ENCODE measurements around the gene IGF2R. TPM values are rescaled to one million over a fixed set of nuclear protein-coding genes. Genes with fewer than 3 reads are reported as not detected.

IGF2R gene
- total and polyA plus RNA-seq, 2 donors from 2014 or later, result 23.7 to 88.6 TPM

DNA sequence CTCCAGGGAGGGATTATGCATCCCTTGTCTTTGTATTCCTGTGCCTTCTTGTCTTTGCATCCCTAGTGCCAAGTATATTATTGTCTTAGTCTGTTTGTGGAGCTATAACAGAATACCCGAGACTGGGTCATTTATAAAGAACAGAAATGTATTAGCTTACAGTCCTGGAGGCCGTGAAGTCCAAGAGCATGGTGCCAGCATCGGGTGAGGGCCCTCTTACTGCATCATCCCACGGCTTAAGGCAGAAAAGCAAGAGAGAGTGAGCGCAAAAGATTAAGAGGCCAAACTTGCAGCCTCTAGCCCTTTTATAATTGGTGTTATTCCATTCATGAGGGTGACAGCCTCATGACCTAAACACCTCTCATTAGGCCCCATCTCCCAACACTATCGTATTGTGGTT lies 8.4 kb upstream of the IGF2R start:
- DNase-seq (no peak), FAIRE-seq (no peak)
- H3K27me3 ChIP-seq (ENCODE audit: control insufficient read depth, insufficient read depth, low read length), result no peaks in the 10 kb centered on the region
- H3K4me3 ChIP-seq (ENCODE audit: low read length in 3 of 3), result no peak overlapping the region
- no peak overlapping the region for H3K27ac ChIP-seq (ENCODE audit: low read depth in 2 of 2, low read length in 2 of 2)
- no peaks in the 10 kb centered on the region for H3K9me3 ChIP-seq (ENCODE audit: control insufficient read depth in 2 of 3, insufficient read depth in 1 of 3, low read length in 3 of 3)
- H3K9ac ChIP-seq (ENCODE audit: low read length in 3 of 3), result no peak overlapping the region
- intact Hi-C loops (cut with DNase I), result no loop called here
- no peaks in the 10 kb centered on the region for H3K36me3 ChIP-seq (ENCODE audit: control insufficient read depth in 2 of 3, insufficient read depth in 3 of 3, low read length in 3 of 3)
- peaks cover 0 to 5% (median 0%) of the 10 kb centered on the region in 3 donors for H3K4me1 ChIP-seq (ENCODE audit: control insufficient read depth in 2 of 3, insufficient read depth in 2 of 3, low read depth in 1 of 3, low read length in 3 of 3)
- TF ChIP-seq, protein P1, sequence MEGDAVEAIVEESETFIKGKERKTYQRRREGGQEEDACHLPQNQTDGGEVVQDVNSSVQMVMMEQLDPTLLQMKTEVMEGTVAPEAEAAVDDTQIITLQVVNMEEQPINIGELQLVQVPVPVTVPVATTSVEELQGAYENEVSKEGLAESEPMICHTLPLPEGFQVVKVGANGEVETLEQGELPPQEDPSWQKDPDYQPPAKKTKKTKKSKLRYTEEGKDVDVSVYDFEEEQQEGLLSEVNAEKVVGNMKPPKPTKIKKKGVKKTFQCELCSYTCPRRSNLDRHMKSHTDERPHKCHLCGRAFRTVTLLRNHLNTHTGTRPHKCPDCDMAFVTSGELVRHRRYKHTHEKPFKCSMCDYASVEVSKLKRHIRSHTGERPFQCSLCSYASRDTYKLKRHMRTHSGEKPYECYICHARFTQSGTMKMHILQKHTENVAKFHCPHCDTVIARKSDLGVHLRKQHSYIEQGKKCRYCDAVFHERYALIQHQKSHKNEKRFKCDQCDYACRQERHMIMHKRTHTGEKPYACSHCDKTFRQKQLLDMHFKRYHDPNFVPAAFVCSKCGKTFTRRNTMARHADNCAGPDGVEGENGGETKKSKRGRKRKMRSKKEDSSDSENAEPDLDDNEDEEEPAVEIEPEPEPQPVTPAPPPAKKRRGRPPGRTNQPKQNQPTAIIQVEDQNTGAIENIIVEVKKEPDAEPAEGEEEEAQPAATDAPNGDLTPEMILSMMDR (IDR thresholded peaks at IDR 0.05; ENCODE audit: borderline replicate concordance, extremely low read depth, insufficient read depth), result no peak

DNA sequence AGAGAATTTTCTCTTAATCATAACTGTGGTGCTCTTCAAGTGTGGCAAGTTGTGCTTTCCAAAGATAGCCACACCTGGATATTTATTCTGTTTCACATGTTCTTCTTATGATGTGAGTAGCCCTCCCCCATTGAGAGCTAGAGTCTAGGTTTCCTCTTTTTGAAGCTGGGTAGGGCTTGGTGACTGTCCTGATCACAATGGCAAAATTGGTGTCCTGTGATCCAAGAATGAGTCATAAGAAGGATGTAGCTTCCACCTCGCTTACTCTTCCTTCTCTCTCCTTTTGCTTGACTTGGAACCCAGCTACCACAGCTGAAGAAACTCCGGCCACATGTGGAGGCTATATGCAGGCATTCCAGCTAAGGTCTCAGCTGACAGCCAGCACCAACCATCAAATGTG lies 7.4 kb upstream of the IGF2R start:
- Histone ChIP-seq H3K9ac (ENCODE audit: low read length in 3 of 3) (no peak overlapping the region), H3K36me3 (ENCODE audit: control insufficient read depth in 2 of 3, insufficient read depth in 3 of 3, low read length in 3 of 3) (no peaks in the 10 kb centered on the region), H3K27ac (ENCODE audit: low read depth in 2 of 2, low read length in 2 of 2) (no peak overlapping the region), H3K4me1 (ENCODE audit: control insufficient read depth in 2 of 3, insufficient read depth in 2 of 3, low read depth in 1 of 3, low read length in 3 of 3) (peaks cover 0 to 2% (median 0%) of the 10 kb centered on the region in 3 donors), H3K4me3 (ENCODE audit: low read length in 3 of 3) (no peak overlapping the region), H3K9me3 (ENCODE audit: control insufficient read depth in 2 of 3, insufficient read depth in 1 of 3, low read length in 3 of 3) (no peaks in the 10 kb centered on the region), H3K27me3 (ENCODE audit: control insufficient read depth, insufficient read depth, low read length) (no peaks in the 10 kb centered on the region)
- DNase-seq, result no peak
- intact Hi-C loops (cut with DNase I), result no loop called here
- FAIRE-seq, result no peak
- TF ChIP-seq, protein P1 (IDR thresholded peaks at IDR 0.05; ENCODE audit: borderline replicate concordance, extremely low read depth, insufficient read depth), result no peak

DNA sequence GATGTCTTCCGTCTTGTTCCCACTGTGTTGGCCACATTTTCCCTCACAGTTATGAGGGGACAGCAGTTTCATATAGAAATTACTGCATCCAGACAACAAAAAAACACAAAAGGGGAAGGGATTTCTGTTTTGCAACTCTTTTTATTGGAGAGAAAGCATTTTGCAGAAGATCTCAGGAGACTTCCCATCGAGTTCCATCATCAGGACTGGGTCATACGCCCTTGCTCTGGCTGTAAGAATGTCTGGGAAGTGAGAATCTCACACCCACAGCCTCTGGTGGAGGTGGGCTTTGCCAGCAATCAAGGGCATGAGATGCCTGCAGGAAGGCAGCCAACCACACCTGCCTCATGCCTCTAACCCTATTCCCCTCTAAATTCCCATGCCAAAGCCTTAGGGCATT lies 5.8 kb upstream of the IGF2R start:
- no peak for DNase-seq
- TF ChIP-seq, protein P1 (IDR thresholded peaks at IDR 0.05; ENCODE audit: borderline replicate concordance, extremely low read depth, insufficient read depth), result no peak
- intact Hi-C loops (cut with DNase I), result no loop called here
- Histone ChIP-seq H3K9ac (ENCODE audit: low read length in 3 of 3) (no peak overlapping the region), H3K27me3 (ENCODE audit: control insufficient read depth, insufficient read depth, low read length) (no peaks in the 10 kb centered on the region), H3K4me3 (ENCODE audit: low read length in 3 of 3) (no peak overlapping the region), H3K4me1 (ENCODE audit: control insufficient read depth in 2 of 3, insufficient read depth in 2 of 3, low read depth in 1 of 3, low read length in 3 of 3) (peaks cover 0 to 2% (median 0%) of the 10 kb centered on the region in 3 donors), H3K9me3 (ENCODE audit: control insufficient read depth in 2 of 3, insufficient read depth in 1 of 3, low read length in 3 of 3) (no peaks in the 10 kb centered on the region), H3K27ac (ENCODE audit: low read depth in 2 of 2, low read length in 2 of 2) (no peak overlapping the region), H3K36me3 (ENCODE audit: control insufficient read depth in 2 of 3, insufficient read depth in 3 of 3, low read length in 3 of 3) (no peaks in the 10 kb centered on the region)
- FAIRE-seq, result no peak

DNA sequence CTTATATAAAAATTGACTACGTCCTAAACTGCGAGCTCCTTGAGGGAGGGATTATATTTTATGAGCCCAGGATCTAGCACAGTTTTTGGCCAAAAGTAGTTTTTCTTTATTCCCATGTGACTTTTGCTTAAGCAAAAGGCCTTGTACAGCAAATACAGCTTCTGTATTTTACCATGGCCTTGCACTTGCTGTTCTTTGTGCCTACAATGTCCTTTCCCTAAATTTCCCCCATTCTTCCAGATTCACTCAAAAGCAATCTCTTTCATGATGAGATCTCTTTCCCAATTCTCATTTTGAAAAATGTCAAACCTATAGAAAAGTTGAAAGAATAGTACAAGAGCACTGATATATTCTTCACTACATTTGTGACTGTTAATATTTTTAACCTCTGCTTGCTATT lies 4.8 kb upstream of the IGF2R start:
- intact Hi-C loops (cut with DNase I), result no loop called here
- no peak for DNase-seq
- H3K9ac ChIP-seq (ENCODE audit: low read length in 3 of 3), result no peak overlapping the region
- no peaks in the 10 kb centered on the region for H3K9me3 ChIP-seq (ENCODE audit: control insufficient read depth in 2 of 3, insufficient read depth in 1 of 3, low read length in 3 of 3)
- peaks cover 0 to 4% (median 0%) of the 10 kb centered on the region in 3 donors for H3K4me1 ChIP-seq (ENCODE audit: control insufficient read depth in 2 of 3, insufficient read depth in 2 of 3, low read depth in 1 of 3, low read length in 3 of 3)
- H3K27me3 ChIP-seq (ENCODE audit: control insufficient read depth, insufficient read depth, low read length), result no peaks in the 10 kb centered on the region
- TF ChIP-seq, protein P1 (IDR thresholded peaks at IDR 0.05; ENCODE audit: borderline replicate concordance, extremely low read depth, insufficient read depth), result no peak
- no peaks in the 10 kb centered on the region for H3K36me3 ChIP-seq (ENCODE audit: control insufficient read depth in 2 of 3, insufficient read depth in 3 of 3, low read length in 3 of 3)
- FAIRE-seq, result no peak
- no peak overlapping the region for H3K27ac ChIP-seq (ENCODE audit: low read depth in 2 of 2, low read length in 2 of 2)
- H3K4me3 ChIP-seq (ENCODE audit: low read length in 3 of 3), result no peak overlapping the region

Measured in kidney (tissue), 14 donors.